H1 (cell line): ENCODE measurements around the gene DUSP2. TPM values are rescaled to one million over a fixed set of nuclear protein-coding genes. Genes with fewer than 3 reads are reported as not detected.
"Not testable (repeated sequence)": the region's sequence is repeated elsewhere in the genome, so short reads cannot be mapped to it uniquely, and the experiment has no call there.

Experiments used
- CTCF ChIA-PET: fragments of 300-600 bp; sonication (Branson Sonifier 250); formaldehyde crosslinking; loops from one replicate; lab custom pipeline; 2021; ENCODE audit not compliant: partially characterized antibody; lab: Charles Lee
- POLR2A ChIA-PET: fragments of 300-600 bp; sonication (Branson Sonifier 250); formaldehyde crosslinking; loops from one replicate; lab custom pipeline; 2021; ENCODE audit warnings: inconsistent platforms; ENCODE audit not compliant: partially characterized antibody; lab: Charles Lee
- DNase-seq, 2 experiments: peaks; one replicate each; pipeline versions ENCODE4 v3.0.0 to v3.0.0-alpha.2; 2010 to 2022; ENCODE audit warnings: low spot score in 2 of 2, low read depth in 1 of 2, mixed read lengths in 1 of 2
- FAIRE-seq: peaks from 2 replicates; lab custom pipeline; 2011; peaks lifted over from hg19 to GRCh38; lab: Jason Lieb, UNC
- H2AFZ ChIP-seq: 2 replicates; pipeline ENCODE4 v1.8.1; 2012; ENCODE audit warnings: low read length, inconsistent platforms
- H2AK5ac ChIP-seq: 2 replicates; pipeline ENCODE4 v1.6.1; 2013; ENCODE audit warnings: low read depth, low read length
- H2BK120ac ChIP-seq: replicated peaks from 2 replicates; pipeline ENCODE3; 2013; ENCODE audit warnings: low read depth, low read length, inconsistent platforms
- H2BK12ac ChIP-seq: 2 replicates; pipeline ENCODE4 v1.6.1; 2013; ENCODE audit warnings: low read depth, low read length
- H2BK15ac ChIP-seq: 2 replicates; pipeline ENCODE4 v1.6.1; 2013; ENCODE audit warnings: low read length
- H2BK20ac ChIP-seq: 2 replicates; pipeline ENCODE4 v1.6.1; 2013; ENCODE audit warnings: low read length
- H2BK5ac ChIP-seq: 2 replicates; pipeline ENCODE4 v1.6.1; 2013; ENCODE audit warnings: low read depth, low read length
- H3K14ac ChIP-seq: 2 replicates; pipeline ENCODE4 v1.6.1; 2013; ENCODE audit warnings: inconsistent platforms; ENCODE audit not compliant: insufficient read length
- H3K18ac ChIP-seq: 2 replicates; pipeline ENCODE4 v1.6.1; 2013; ENCODE audit warnings: low read length; ENCODE audit errors: extremely low read depth
- H3K23ac ChIP-seq: 2 replicates; pipeline ENCODE4 v1.6.1; 2013; ENCODE audit warnings: inconsistent platforms; ENCODE audit not compliant: insufficient read length
- H3K23me2 ChIP-seq: 2 replicates; pipeline ENCODE4 v1.6.1; 2013; ENCODE audit warnings: low read depth, low read length
- H3K27ac ChIP-seq: 2 replicates; pipeline ENCODE4 v1.6.1; 2011; ENCODE audit warnings: low read depth, low read length, inconsistent platforms
- H3K27me3 ChIP-seq, 4 experiments: replicated peaks in 1 of 4; 1 replicate in 1 of 4; 2 replicates in 3 of 4; pipeline versions ENCODE4 v1.6.1 to v1.8.1; 2011 to 2013; ENCODE audit warnings: low read length in 3 of 4, mild to moderate bottlenecking in 3 of 4, inconsistent platforms in 2 of 4, mixed read lengths in 2 of 4, moderate library complexity in 1 of 4; ENCODE audit not compliant: control insufficient read depth in 3 of 4, insufficient read depth in 3 of 4; ENCODE audit errors: extremely low read depth in 1 of 4
- H3K36me3 ChIP-seq, 4 experiments: 2 replicates each; pipeline versions ENCODE4 v1.6.1 to v1.8.1; 2011 to 2013; ENCODE audit warnings: mild to moderate bottlenecking in 4 of 4, low read length in 3 of 4, moderate library complexity in 2 of 4, control low read depth in 1 of 4, inconsistent platforms in 1 of 4; ENCODE audit not compliant: insufficient read depth in 4 of 4, control insufficient read depth in 2 of 4
- H3K4ac ChIP-seq: replicated peaks from 2 replicates; pipeline ENCODE3; 2013; ENCODE audit warnings: low read length, low read depth, mixed read lengths, inconsistent platforms; ENCODE audit not compliant: insufficient read length
- H3K4me1 ChIP-seq, 4 experiments: replicated peaks in 1 of 4; 1 replicate in 1 of 4; 2 replicates in 3 of 4; pipeline versions ENCODE4 v1.6.1 to v1.8.1; 2011 to 2013; ENCODE audit warnings: low read length in 3 of 4, inconsistent platforms in 2 of 4, mixed read lengths in 1 of 4; ENCODE audit not compliant: insufficient read depth in 4 of 4, control insufficient read depth in 3 of 4
- H3K4me2 ChIP-seq, 2 experiments: 2 replicates each; pipeline versions ENCODE4 v1.6.1 to v1.8.1; 2011 to 2013; ENCODE audit warnings: low read depth in 2 of 2, low read length in 2 of 2, control low read depth in 1 of 2, inconsistent platforms in 1 of 2, mild to moderate bottlenecking in 1 of 2; ENCODE audit not compliant: insufficient read depth in 1 of 2
- H3K4me3 ChIP-seq, 4 experiments: fragments of 200-600, 300-600 bp in 1 of 4; sonication (generic), shearing (Covaris generic), sonication (Bioruptor Twin) in 1 of 4; 2 replicates each; pipeline versions ENCODE4 v1.5.1 to v1.8.1; 2011 to 2016; ENCODE audit warnings: low read length in 4 of 4, low read depth in 3 of 4, control low read depth in 2 of 4, inconsistent platforms in 2 of 4, mild to moderate bottlenecking in 2 of 4, mixed read lengths in 1 of 4, moderate library complexity in 1 of 4; ENCODE audit not compliant: insufficient read depth in 2 of 4; ENCODE audit errors: extremely low read depth in 1 of 4
- H3K56ac ChIP-seq: replicated peaks from 2 replicates; pipeline ENCODE3; 2013; ENCODE audit warnings: low read depth, mild to moderate bottlenecking, mixed read lengths, low read length, inconsistent platforms; ENCODE audit not compliant: insufficient read length
- H3K79me1 ChIP-seq: 2 replicates; pipeline ENCODE4 v1.6.1; 2013; ENCODE audit warnings: low read depth, low read length, control low read depth
- H3K79me2 ChIP-seq, 2 experiments: 2 replicates each; pipeline versions ENCODE4 v1.6.1 to v1.8.1; 2012 to 2013; ENCODE audit warnings: low read length in 2 of 2, mild to moderate bottlenecking in 2 of 2, inconsistent platforms in 1 of 2; ENCODE audit not compliant: insufficient read depth in 2 of 2, control insufficient read depth in 1 of 2
- H3K9ac ChIP-seq, 4 experiments: replicated peaks in 1 of 4; 1 replicate in 1 of 4; 2 replicates in 3 of 4; pipeline versions ENCODE4 v1.6.1 to v1.8.1; 2011 to 2013; ENCODE audit warnings: low read depth in 3 of 4, low read length in 3 of 4, control low read depth in 2 of 4, mild to moderate bottlenecking in 2 of 4, moderate library complexity in 2 of 4, inconsistent platforms in 1 of 4; ENCODE audit errors: extremely low read depth in 1 of 4
- H3K9me3 ChIP-seq, 2 experiments: 2 replicates each; pipeline versions ENCODE4 v1.6.1 to v1.8.1; 2012 to 2013; ENCODE audit warnings: mild to moderate bottlenecking in 2 of 2, moderate library complexity in 2 of 2, control low read depth in 1 of 2, inconsistent platforms in 1 of 2, low read depth in 1 of 2, low read length in 1 of 2, mixed read lengths in 1 of 2; ENCODE audit not compliant: insufficient read depth in 2 of 2
- H4K20me1 ChIP-seq, 2 experiments: replicated peaks in 1 of 2; 2 replicates each; pipeline versions ENCODE3 to v1.8.1; 2011 to 2013; ENCODE audit warnings: inconsistent platforms in 2 of 2, low read length in 2 of 2, mild to moderate bottlenecking in 1 of 2; ENCODE audit not compliant: insufficient read depth in 2 of 2, control insufficient read depth in 1 of 2
- H4K5ac ChIP-seq: 2 replicates; pipeline ENCODE4 v1.6.1; 2013; ENCODE audit warnings: low read length, low read depth, mixed read lengths, inconsistent platforms; ENCODE audit not compliant: insufficient read length
- H4K8ac ChIP-seq: 2 replicates; pipeline ENCODE4 v1.8.0; 2013; ENCODE audit warnings: mild to moderate bottlenecking, moderate library complexity, low read length, inconsistent platforms; ENCODE audit not compliant: insufficient read depth; ENCODE audit errors: extremely low read depth
- H4K91ac ChIP-seq: replicated peaks from 2 replicates; pipeline ENCODE3; 2013; ENCODE audit warnings: low read length, mixed read lengths, inconsistent platforms; ENCODE audit not compliant: insufficient read length
- WGBS, 2 experiments: shearing (Covaris generic) in 1 of 2; methylation state at CpG; one replicate each; pipeline versions ENCODE4 v1.1.6 to v1.1.7; 2013 to 2015; ENCODE audit warnings: low lambda C conversion rate in 2 of 2, mixed read lengths in 2 of 2, inconsistent platforms in 1 of 2, low coverage in 1 of 2, missing lambda C conversion rate in 1 of 2; ENCODE audit not compliant: insufficient replicate concordance in 2 of 2, insufficient coverage in 1 of 2, insufficient read length in 1 of 2; ENCODE audit errors: extremely low coverage in 1 of 2, missing lambda C conversion rate in 1 of 2; 5-methylcytosine and 5-hydroxymethylcytosine counted together
- polyA plus RNA-seq, 7 experiments: library from polyadenylated mRNA; depleted of rRNA in 3 of 7; stranded (reverse) in 5 of 7; unstranded in 2 of 7; fragments of >200 nt in 5 of 7; fragments of 200-250 nt in 2 of 7; gene quantifications; 1 replicate in 5 of 7; 2 replicates in 1 of 7; 4 replicates in 1 of 7; pipeline versions ENCODE4 v1.2.1 to v1.2.3, GENCODE V29; 2011 to 2013; ENCODE audit warnings: missing spikeins in 2 of 7, mixed read lengths in 2 of 7
- total RNA-seq: library from RNA; stranded (reverse); fragmentation: NEBNext Ultra II Directional; extraction: Animal tissue kit (Norgen Biotek cat#: 25700); gene quantifications from 2 replicates; pipeline ENCODE4 v1.2.1, GENCODE V29; 2021

The DUSP2 gene
- total and polyA plus RNA-seq, 2 of the 8 experiments (the other 6 are each of a cell fraction or from before 2014, with no cell fraction given), result 10.1 to 10.4 TPM

- not testable (repeated sequence) for H3K4ac ChIP-seq, H2BK12ac ChIP-seq, H3K23me2 ChIP-seq, H4K5ac ChIP-seq, H2BK15ac ChIP-seq, H3K56ac ChIP-seq, H4K91ac ChIP-seq, H3K14ac ChIP-seq, H3K4me3 ChIP-seq, H4K20me1 ChIP-seq, H3K79me2 ChIP-seq, H3K27ac ChIP-seq, H3K79me1 ChIP-seq, H3K9me3 ChIP-seq, H2BK5ac ChIP-seq, H3K9ac ChIP-seq, FAIRE-seq, H3K36me3 ChIP-seq, H3K23ac ChIP-seq, H4K8ac ChIP-seq, H2AFZ ChIP-seq, H3K18ac ChIP-seq, H3K4me2 ChIP-seq, DNase-seq, H2BK20ac ChIP-seq, H2AK5ac ChIP-seq, H2BK120ac ChIP-seq
- 100% methylated on average over 5 of the region's 5 CpGs; no CpG with 5 or more reads in 1 of the 2 experiments for WGBS, 2 experiments
- CTCF ChIA-PET, result interaction anchor here (0.8 to 13.4 kb wide), 15 partner anchors 8 to 125 kb away, joined by 3 to 155 read pairs (median 7); partner anchors contain the start of genes ADRA2B and CIAO1
- Histone ChIP-seq H3K27me3 (peaks cover 4 to 25% (median 17%) of the 10 kb centered on the region in 4 experiments; a peak in 6 of 7 replicates), H3K4me1 (peaks cover 0 to 38% (median 20%) of the 10 kb centered on the region in 4 experiments; a peak in 6 of 7 replicates)
- POLR2A ChIA-PET, result interaction anchor here (0.9 kb wide), 1 partner anchor 10 kb away, joined by 4 read pairs; no protein-coding TSS in a partner anchor
Observed at GRCh38 chr2:96141624-96141967, 3.6 kb downstream of the DUSP2 start.
